NT2/D1 (cell line): ENCODE results near the gene PKP2.

ENCODE experiments used
- SUZ12 ChIP-seq: IDR thresholded peaks from 2 replicates; pipeline ENCODE4 v1.6.1; 2011; ENCODE audit not compliant: insufficient read length, insufficient read depth; ENCODE audit errors: extremely low read depth
- YY1 ChIP-seq: IDR thresholded peaks from 2 replicates; pipeline ENCODE4 v1.6.1; 2011; ENCODE audit not compliant: insufficient read length, insufficient read depth

DNA sequence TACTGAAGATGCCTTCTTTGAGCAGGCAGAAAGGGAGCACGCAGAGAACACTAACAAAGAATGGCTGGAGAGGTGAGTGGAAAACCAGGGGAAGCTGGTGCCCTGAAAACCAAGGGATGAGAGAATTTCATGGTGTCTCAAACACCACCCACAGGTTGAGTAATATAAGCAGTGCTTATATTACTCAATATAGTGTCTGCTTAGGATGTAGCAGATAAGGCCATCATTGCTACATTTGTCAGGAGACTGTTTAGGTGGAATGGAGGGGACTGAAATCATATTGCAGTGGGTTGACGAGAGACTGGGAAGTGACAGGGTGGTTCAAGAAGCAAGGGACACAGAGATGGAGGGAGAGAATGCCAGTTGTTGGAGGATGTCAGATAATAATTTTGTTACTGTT lies 20.6 kb downstream of the PKP2 start:
- TF ChIP-seq SUZ12: no peak
- TF ChIP-seq YY1: no peak
